IPS-20b (cell line): ENCODE results near the gene FOXP1.

ENCODE experiments used
- H3K27ac ChIP-seq: one replicate; pipeline ENCODE4 v1.5.1; 2013; ENCODE audit warnings: low read length
- H3K27me3 ChIP-seq: 2 replicates; pipeline ENCODE4 v1.6.1; 2013; ENCODE audit warnings: mild to moderate bottlenecking, low read length, inconsistent platforms; ENCODE audit not compliant: insufficient read depth
- H3K36me3 ChIP-seq: 2 replicates; pipeline ENCODE4 v1.6.1; 2013; ENCODE audit warnings: low read depth, mild to moderate bottlenecking, inconsistent platforms, low read length, moderate library complexity; ENCODE audit not compliant: insufficient read depth
- H3K4me1 ChIP-seq: 2 replicates; pipeline ENCODE4 v1.6.1; 2013; ENCODE audit warnings: mild to moderate bottlenecking, control low read depth, inconsistent platforms, low read length, moderate library complexity; ENCODE audit not compliant: insufficient read depth
- H3K4me3 ChIP-seq: 2 replicates; pipeline ENCODE4 v1.5.1; 2013; ENCODE audit warnings: mild to moderate bottlenecking, low read length, inconsistent platforms
- H3K9ac ChIP-seq: 2 replicates; pipeline ENCODE4 v1.6.1; 2013; ENCODE audit warnings: low read depth, mild to moderate bottlenecking, inconsistent platforms, low read length, moderate library complexity
- H3K9me3 ChIP-seq: 2 replicates; pipeline ENCODE4 v1.6.1; 2013; ENCODE audit warnings: mild to moderate bottlenecking, low read depth, low read length, inconsistent platforms; ENCODE audit not compliant: insufficient read depth

The FOXP1 gene

DNA sequence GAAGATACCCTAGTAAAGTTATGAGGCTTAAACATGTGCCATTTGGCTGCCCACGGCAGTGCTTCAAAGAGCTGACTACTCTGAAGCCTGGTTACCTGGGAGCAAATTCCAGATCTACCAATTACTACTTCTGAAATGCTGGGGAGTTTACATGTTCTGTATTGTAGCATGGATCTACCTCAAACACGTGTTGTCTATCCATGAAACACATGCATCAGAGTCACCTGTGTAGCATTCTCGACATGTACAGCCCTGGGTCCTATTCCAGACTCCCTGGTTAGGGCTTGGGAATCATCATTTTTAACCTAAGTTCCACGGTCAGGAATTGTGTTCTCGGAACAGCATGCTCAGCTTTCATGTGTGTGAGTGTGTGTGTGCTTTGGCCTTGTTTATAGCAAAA, 671.8 kb downstream of the FOXP1 start:
- Histone ChIP-seq H3K9ac (no peak overlapping the region), H3K4me3 (no peak overlapping the region), H3K27me3 (no peaks in the 10 kb centered on the region), H3K36me3 (no peaks in the 10 kb centered on the region), H3K4me1 (no peaks in the 10 kb centered on the region), H3K9me3 (no peaks in the 10 kb centered on the region), H3K27ac (no peak overlapping the region)

DNA sequence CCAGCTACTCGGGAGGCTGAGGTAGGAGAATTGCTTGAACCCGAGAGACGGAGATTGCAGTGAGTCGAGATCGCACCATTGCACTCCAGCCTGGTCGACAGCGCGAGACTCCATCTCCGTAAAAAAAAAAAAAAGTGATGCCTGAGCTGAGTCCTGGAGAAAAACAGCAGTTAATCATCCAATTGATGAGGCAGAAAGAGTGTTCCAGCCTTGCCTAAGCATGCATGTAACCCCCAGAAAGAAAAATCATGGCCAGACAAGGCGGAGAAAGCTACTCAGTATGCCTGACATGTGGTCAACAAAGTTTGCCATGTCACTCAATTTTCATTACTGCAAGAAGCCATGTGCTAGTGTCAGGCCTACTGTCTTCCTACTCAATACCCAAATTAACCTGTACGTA, 678.0 kb downstream of the FOXP1 start:
- no peak overlapping the region for H3K4me3 ChIP-seq
- no peak overlapping the region for H3K9ac ChIP-seq
- no peaks in the 10 kb centered on the region for H3K27me3 ChIP-seq
- H3K9me3 ChIP-seq, result no peaks in the 10 kb centered on the region
- no peaks in the 10 kb centered on the region for H3K4me1 ChIP-seq
- no peaks in the 10 kb centered on the region for H3K36me3 ChIP-seq
- H3K27ac ChIP-seq, result no peak overlapping the region
